SK-N-SH (cell line): ENCODE data around the gene ANO4. TPM values are rescaled to one million over a fixed set of nuclear protein-coding genes. Genes with fewer than 3 reads are reported as not detected.

Experiments used
- CTCF ChIA-PET: fragments of 300-600, 350-600 bp; formaldehyde crosslinking; extraction: SDS; loops from one replicate; lab custom pipeline; 2021; lab: Yijun Ruan, JAX
- POLR2A ChIA-PET: fragments of 350-600 bp; sonication (Branson Sonifier 250); formaldehyde crosslinking; extraction: SDS; loops from one replicate; lab custom pipeline; 2020; ENCODE audit warnings: antibody characterized with exemption, inconsistent platforms; lab: Yijun Ruan, JAX
- DNase-seq: peaks from one replicate; pipeline ENCODE4 v3.0.0; 2012
- H2AFZ ChIP-seq: fragments of 200-600 bp; sonication (generic); 2 replicates; pipeline ENCODE4 v1.8.1; 2016; ENCODE audit warnings: antibody characterized with exemption, mild to moderate bottlenecking, low read depth
- H3F3A ChIP-seq: fragments of 200-600 bp; sonication (generic); replicated peaks from 2 replicates; pipeline ENCODE3; 2016; ENCODE audit warnings: antibody characterized with exemption, mild to moderate bottlenecking; ENCODE audit not compliant: insufficient read depth
- H3K27ac ChIP-seq, 2 experiments: fragments of 200-500 bp in 1 of 2; fragments of 200-600 bp in 1 of 2; sonication (Bioruptor generic) in 1 of 2; sonication (generic), shearing (Covaris generic) in 1 of 2; 2 replicates each; pipeline versions ENCODE4 v1.5.1 to v1.6.1; 2014 to 2016; ENCODE audit warnings: low read depth in 2 of 2, inconsistent platforms in 1 of 2, low read length in 1 of 2, mild to moderate bottlenecking in 1 of 2, mixed read lengths in 1 of 2
- H3K27me3 ChIP-seq: fragments of 200-600 bp; sonication (generic), shearing (Covaris generic); 2 replicates; pipeline ENCODE4 v1.6.1; 2016; ENCODE audit warnings: mixed run types; ENCODE audit not compliant: insufficient read depth
- H3K36me3 ChIP-seq, 2 experiments: fragments of 200-500 bp in 1 of 2; fragments of 200-600 bp in 1 of 2; sonication (Bioruptor generic) in 1 of 2; sonication (generic) in 1 of 2; replicated peaks in 1 of 2; 2 replicates each; pipeline versions ENCODE3 to v1.5.1; 2014 to 2016; ENCODE audit warnings: low read length in 1 of 2, mild to moderate bottlenecking in 1 of 2; ENCODE audit not compliant: insufficient read depth in 2 of 2, control insufficient read depth in 1 of 2
- H3K4me1 ChIP-seq, 2 experiments: fragments of 200-500 bp in 1 of 2; fragments of 200-600 bp in 1 of 2; sonication (Bioruptor generic) in 1 of 2; sonication (generic), shearing (Covaris generic) in 1 of 2; 2 replicates each; pipeline versions ENCODE4 v1.5.1 to v1.6.1; 2014 to 2016; ENCODE audit warnings: low read depth in 1 of 2, low read length in 1 of 2, mixed run types in 1 of 2; ENCODE audit not compliant: insufficient read depth in 2 of 2, control insufficient read depth in 1 of 2
- H3K4me2 ChIP-seq: fragments of 200-600 bp; sonication (generic), shearing (Covaris generic); 2 replicates; pipeline ENCODE4 v1.6.1; 2017; ENCODE audit warnings: mixed run types
- H3K4me3 ChIP-seq, 2 experiments: fragments of 200-500 bp in 1 of 2; fragments of 200-600 bp in 1 of 2; sonication (Bioruptor generic) in 1 of 2; sonication (generic), shearing (Covaris generic) in 1 of 2; 2 replicates each; pipeline versions ENCODE4 v1.5.1 to v1.8.1; 2014 to 2016; ENCODE audit warnings: low read depth in 2 of 2, inconsistent platforms in 1 of 2, low read length in 1 of 2, mild to moderate bottlenecking in 1 of 2, mixed read lengths in 1 of 2, moderate library complexity in 1 of 2
- H3K79me2 ChIP-seq: fragments of 200-600 bp; sonication (generic); 2 replicates; pipeline ENCODE4 v1.8.1; 2017; ENCODE audit warnings: mild to moderate bottlenecking; ENCODE audit not compliant: insufficient read depth
- H3K9ac ChIP-seq: fragments of 200-600 bp; sonication (generic); 2 replicates; pipeline ENCODE4 v1.6.1; 2017; ENCODE audit warnings: mixed run types
- H3K9me2 ChIP-seq: fragments of 200-600 bp; sonication (generic); 2 replicates; pipeline ENCODE4 v1.6.1; 2017; ENCODE audit warnings: mixed run types
- H3K9me3 ChIP-seq: fragments of 200-600 bp; sonication (generic); 2 replicates; pipeline ENCODE4 v1.6.1; 2017; ENCODE audit warnings: mixed run types, mild to moderate bottlenecking, moderate library complexity
- H4K20me1 ChIP-seq: fragments of 200-600 bp; sonication (generic); 2 replicates; pipeline ENCODE4 v1.6.1; 2017; ENCODE audit warnings: mild to moderate bottlenecking, mixed run types; ENCODE audit not compliant: insufficient read depth
- CTCF ChIP-seq: fragments of 200-600 bp; sonication (generic); IDR thresholded peaks from 2 replicates; pipeline ENCODE4 v1.6.1; 2017; ENCODE audit warnings: antibody characterized with exemption, mild to moderate bottlenecking, moderate library complexity
- ELF1 ChIP-seq: IDR thresholded peaks from 2 replicates; pipeline ENCODE4 v1.4.0; 2012
- EZH2phosphoT487 ChIP-seq: fragments of 200-600 bp; sonication (generic); IDR thresholded peaks from 2 replicates; pipeline ENCODE4 v1.6.1; 2017; ENCODE audit warnings: low read depth, mixed run types, mild to moderate bottlenecking, antibody characterized with exemption, moderate library complexity, borderline replicate concordance
- GATA2 ChIP-seq: sonication (generic); formaldehyde crosslinking; IDR thresholded peaks from 2 replicates; pipeline ENCODE4 v1.5.0; 2020; ENCODE audit warnings: mild to moderate bottlenecking, missing genetic modification reagents
- JUND ChIP-seq: IDR thresholded peaks from 2 replicates; pipeline ENCODE4 v1.4.0; 2012
- NFIC ChIP-seq: IDR thresholded peaks from 2 replicates; pipeline ENCODE4 v1.4.0; 2012; ENCODE audit warnings: borderline replicate concordance
- NRF1 ChIP-seq: IDR thresholded peaks from 2 replicates; pipeline ENCODE4 v1.6.1; 2012; ENCODE audit warnings: low read depth, mild to moderate bottlenecking, low read length
- PBX3 ChIP-seq: IDR thresholded peaks from 2 replicates; pipeline ENCODE4; 2012
- POLR2AphosphoS5 ChIP-seq: IDR thresholded peaks from 2 replicates; pipeline ENCODE4 v1.6.1; 2012; ENCODE audit warnings: low read depth, low read length
- RAD21 ChIP-seq: IDR thresholded peaks from 2 replicates; pipeline ENCODE4 v1.6.1; 2012; ENCODE audit warnings: mild to moderate bottlenecking, low read length
- RCOR1 ChIP-seq: fragments of 150-350 bp; IDR thresholded peaks from 2 replicates; pipeline ENCODE4 v1.6.1; 2017; ENCODE audit warnings: antibody characterized with exemption, low read length
- RFX5 ChIP-seq: IDR thresholded peaks from 2 replicates; pipeline ENCODE4 v1.6.1; 2012; ENCODE audit warnings: mild to moderate bottlenecking, improper control_type of control experiment, low read length
- RXRA ChIP-seq: IDR thresholded peaks from 2 replicates; pipeline ENCODE4 v1.4.0; 2012; ENCODE audit warnings: low read depth, mild to moderate bottlenecking, borderline replicate concordance
- SIN3A ChIP-seq: IDR thresholded peaks from 2 replicates; pipeline ENCODE4 v1.6.1; 2012; ENCODE audit warnings: low read depth, mild to moderate bottlenecking, low read length, moderate library complexity, borderline replicate concordance
- TCF12 ChIP-seq: IDR thresholded peaks from 2 replicates; pipeline ENCODE4 v1.4.0; 2012
- USF2 ChIP-seq: fragments of 150-350 bp; IDR thresholded peaks from 2 replicates; pipeline ENCODE4 v1.6.1; 2017; ENCODE audit warnings: antibody characterized with exemption, low read length, low read depth, borderline replicate concordance
- ZBTB33 ChIP-seq: IDR thresholded peaks from 2 replicates; pipeline ENCODE4 v1.4.0; 2012; ENCODE audit warnings: low read depth, borderline replicate concordance
- WGBS: methylation state at CpG from one replicate; pipeline ENCODE4 v1.1.6; 2017; ENCODE audit warnings: low lambda C conversion rate; 5-methylcytosine and 5-hydroxymethylcytosine counted together
- polyA plus RNA-seq, 3 experiments: library from polyadenylated mRNA; depleted of rRNA; stranded (reverse); fragments of >200 nt; gene quantifications; 2 replicates each; pipeline ENCODE4 v1.2.3, GENCODE V29; 2012

Gene ANO4
- polyA plus RNA-seq, 1 of the 3 experiments (the other 2 are of a cell fraction), result 9.4 TPM

GRCh38 chr12:100962086-100962712, 167.6 kb downstream of the ANO4 start (continued):
- TF ChIP-seq CTCF, result no peak

- peaks cover 3% of the 10 kb centered on the region for H3F3A ChIP-seq
- TF ChIP-seq RCOR1, result no peak
- no peak for TF ChIP-seq RXRA
- no peak for TF ChIP-seq ZBTB33
- no peak for TF ChIP-seq NFIC
- TF ChIP-seq POLR2AphosphoS5, result no peak
- TF ChIP-seq PBX3, result no peak
- TF ChIP-seq CTCF, result no peak
- no peak for TF ChIP-seq NRF1
- TF ChIP-seq TCF12, result no peak
- TF ChIP-seq GATA2 (CRISPR knock-in tag), result no peak
- TF ChIP-seq RAD21, result no peak
- no peak for TF ChIP-seq RFX5
- no peak for TF ChIP-seq EZH2phosphoT487
- no peak for TF ChIP-seq JUND
- no peak for TF ChIP-seq ELF1
- TF ChIP-seq SIN3A, result no peak
- no peak for TF ChIP-seq USF2
- TF ChIP-seq, all 33 proteins: peak for 0
- ChIA-PET POLR2A (no interaction called here), CTCF (no interaction called here)
- no peaks in the 10 kb centered on the region for H4K20me1 ChIP-seq
- H2AFZ ChIP-seq, result no peak overlapping the region
- WGBS, result 45% methylated on average over 3 of the region's 3 CpGs
- H3K9ac ChIP-seq, result no peak overlapping the region
- no peak overlapping the region for H3K27ac ChIP-seq
- no peaks in the 10 kb centered on the region for H3K9me3 ChIP-seq
- no peak for DNase-seq
- H3K4me2 ChIP-seq, result no peak overlapping the region
- no peaks in the 10 kb centered on the region for H3K79me2 ChIP-seq
- peaks cover 0 to 5% of the 10 kb centered on the region in 2 experiments; a peak in 2 of 4 replicates for H3K4me1 ChIP-seq
- no peak overlapping the region for H3K4me3 ChIP-seq
- no peaks in the 10 kb centered on the region for H3K27me3 ChIP-seq
- H3K36me3 ChIP-seq, result peaks cover 0 to 5% of the 10 kb centered on the region in 2 experiments
- H3K9me2 ChIP-seq, result no peaks in the 10 kb centered on the region
These were observed 168.8 kb downstream of the ANO4 start for GRCh38 chr12:100963381-100963780.
